GM19455 (cell line): ENCODE data around the gene NAMPT.
"Not testable (repeated sequence)": the region's sequence is repeated elsewhere in the genome, so short reads cannot be mapped to it uniquely, and the experiment has no call there.

ENCODE experiments used
- ATAC-seq: cut with Tn5 transposase; IDR thresholded peaks from one replicate; pipeline ENCODE4 v1.9.1; 2021; ENCODE audit not compliant: unreplicated experiment

NAMPT gene

DNA sequence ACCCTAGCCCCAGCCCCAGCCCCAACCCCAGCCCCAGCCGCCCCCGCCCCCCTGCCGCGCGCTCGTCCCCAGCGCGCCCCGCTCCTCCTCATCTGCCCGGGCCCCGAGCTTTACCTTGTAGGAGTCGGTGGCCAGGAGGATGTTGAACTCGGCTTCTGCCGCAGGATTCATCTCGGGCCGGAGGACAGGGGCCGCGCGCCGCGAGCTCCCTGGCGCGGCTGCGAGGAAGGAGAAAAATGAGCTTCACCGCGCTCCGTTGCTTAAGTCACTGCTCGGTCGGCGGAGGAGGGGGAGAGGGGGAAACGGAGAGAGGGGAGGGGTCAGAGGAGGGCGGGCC is at the start of gene NAMPT:
Gene NAMPT, minus strand, starts transcription at position 270 of the 337 bp plus-strand sequence. Its CDS starts 99 bp downstream, at position 171.
- no peak for ATAC-seq

DNA sequence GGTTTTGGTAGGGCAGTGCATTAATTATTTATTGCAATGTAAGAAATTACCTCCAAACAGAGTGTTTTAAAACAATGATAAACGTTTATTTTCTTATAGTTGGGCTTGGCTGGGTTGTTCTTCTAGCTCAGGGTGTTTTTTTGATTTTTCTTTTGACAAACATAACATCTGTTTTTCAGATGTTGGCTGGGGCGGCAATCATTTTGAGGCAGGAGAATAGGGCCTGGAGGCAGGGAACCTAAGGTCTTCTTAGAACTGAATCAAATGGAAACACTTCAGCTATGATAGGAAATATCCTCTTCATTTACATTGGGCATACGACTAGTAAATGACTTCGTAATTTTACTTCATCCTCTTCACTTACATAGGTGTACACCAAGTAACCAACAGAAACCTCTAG is 47.4 kb upstream of the NAMPT start:
- no peak for ATAC-seq

DNA sequence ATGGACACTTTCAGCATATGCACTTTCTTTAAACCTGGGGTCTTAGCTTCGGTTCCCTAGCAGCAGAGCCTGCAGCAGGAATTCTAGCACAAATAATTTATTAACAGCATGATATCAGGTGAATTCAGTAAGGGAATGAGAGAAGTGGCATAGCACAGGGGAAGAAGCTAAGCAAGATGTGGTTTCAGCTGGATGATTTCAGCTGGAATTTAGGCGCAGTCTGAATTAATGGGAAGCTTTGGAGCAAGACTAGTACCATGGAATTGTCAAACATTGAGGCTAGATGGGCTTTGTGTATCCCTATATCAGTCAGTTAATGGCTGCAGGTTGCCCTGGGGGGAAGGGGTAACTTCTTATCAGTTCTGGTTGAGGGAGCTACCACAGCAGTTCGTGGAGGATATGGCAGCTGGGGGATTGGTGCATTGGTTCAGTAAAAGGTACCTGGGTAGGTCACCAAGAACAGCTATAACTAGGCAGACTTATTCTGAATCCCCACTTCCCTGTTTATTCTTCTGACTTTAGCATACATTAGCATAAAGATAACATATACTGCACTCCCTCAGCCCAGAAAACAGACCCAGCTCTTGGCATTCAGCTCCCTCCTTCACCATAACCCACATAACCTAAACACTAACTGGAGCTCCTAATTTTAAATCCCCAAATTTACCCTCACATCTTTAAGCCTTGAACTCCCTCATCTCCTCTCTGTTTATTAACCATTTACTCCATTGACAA is 46.8 kb upstream of the NAMPT start:
- ATAC-seq: no peak

DNA sequence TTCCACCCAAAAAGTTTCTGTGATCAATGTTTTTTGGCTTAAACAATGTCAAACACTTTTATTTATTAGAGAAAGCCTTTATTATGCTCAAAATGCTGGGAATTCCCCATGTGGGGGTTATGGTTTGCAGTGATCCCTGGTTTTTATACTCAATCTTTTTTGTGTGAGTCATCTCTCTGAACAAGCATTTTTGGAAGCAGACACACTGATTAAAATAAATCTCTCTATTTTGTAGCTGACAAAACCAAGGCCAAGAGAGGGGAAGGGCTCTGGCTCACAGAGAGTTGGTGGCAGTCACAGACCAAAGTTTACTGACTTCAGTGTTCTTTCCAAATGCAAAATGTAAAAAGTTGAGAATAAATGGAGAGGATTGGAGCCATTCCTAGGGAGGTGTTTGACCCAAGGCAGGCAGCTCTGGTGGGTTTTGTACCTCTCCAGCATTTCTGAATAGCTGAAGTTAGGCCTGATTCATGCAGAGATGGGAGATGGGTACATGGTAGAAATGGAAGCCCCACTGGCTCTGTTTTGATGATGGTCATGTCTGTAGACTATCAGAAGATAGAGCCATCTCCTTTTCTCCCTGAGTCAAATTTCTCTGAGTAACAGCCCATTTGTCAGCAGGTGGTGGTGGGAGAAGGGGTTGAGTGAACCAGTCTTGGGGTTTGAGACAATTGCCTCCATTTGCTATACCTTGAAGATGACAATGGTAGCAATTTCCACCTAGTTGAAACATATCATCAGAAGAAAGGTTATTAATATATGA is 45.4 kb upstream of the NAMPT start:
- ATAC-seq: no peak

- ATAC-seq: no peak
Observed at GRCh38 chr7:106329408-106329807, 44.6 kb upstream of the NAMPT start.

GRCh38 chr7:106327538-106328481 is 43.0 kb upstream of the NAMPT start:
- no peak for ATAC-seq

DNA sequence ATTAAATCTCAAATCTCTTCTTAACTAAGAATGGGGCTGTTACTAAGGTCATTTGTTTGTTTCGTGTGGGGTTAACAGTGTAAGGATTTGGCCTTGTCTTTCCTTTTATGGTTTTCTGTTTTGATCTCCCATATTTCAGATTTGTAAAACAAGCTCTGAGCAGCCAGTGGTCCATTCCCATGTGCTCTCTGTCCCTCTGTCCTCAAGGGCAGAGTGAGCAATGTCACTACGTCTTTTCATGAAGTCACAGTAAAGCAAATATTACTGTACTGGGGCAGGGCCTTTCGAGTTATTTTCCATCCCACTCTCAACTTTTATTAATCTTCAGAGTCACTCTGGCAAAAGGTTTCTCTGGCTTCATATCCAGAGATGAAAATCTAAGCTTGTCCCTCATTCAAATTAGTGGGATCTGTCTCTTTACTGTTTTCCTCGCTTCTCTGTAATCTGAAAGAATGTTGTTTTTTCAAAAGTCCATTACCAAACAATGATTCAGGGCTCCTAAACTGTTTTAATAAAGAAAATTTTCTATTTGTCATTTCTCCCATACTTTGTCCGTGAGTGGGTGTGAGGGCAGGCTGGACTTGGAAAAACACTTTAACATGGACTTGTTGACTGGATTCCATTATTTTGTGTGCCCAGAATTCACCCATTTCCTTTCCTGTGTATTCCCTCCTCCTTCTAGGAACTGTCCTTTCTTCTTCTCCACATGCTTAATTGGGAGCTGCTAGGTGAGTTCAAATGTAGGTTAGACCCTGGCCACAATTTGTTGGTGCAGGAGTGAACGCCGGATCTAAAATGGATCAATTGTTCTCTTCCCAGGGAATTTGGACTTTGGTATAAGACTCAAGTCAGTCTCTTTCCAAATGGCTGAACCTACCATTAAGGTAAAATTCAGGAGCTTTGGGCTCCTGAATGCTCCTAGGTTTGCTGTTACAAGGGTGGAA is 42.1 kb upstream of the NAMPT start:
- no peak for ATAC-seq

DNA sequence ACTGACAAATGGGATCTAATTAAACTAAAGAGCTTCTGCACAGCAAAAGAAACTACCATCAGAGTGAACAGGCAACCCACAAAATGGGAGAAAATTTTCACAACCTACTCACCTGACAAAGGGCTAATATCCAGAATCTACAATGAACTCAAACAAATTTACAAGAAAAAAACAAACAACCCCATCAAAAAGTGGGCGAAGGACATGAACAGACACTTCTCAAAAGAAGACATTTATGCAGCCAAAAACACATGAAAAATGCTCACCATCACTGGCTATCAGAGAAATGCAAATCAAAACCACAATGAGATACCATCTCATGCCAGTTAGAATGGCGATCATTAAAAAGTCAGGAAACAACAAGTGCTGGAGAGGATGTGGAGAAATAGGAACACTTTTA is 39.7 kb upstream of the NAMPT start:
- ATAC-seq: not testable (repeated sequence)

DNA sequence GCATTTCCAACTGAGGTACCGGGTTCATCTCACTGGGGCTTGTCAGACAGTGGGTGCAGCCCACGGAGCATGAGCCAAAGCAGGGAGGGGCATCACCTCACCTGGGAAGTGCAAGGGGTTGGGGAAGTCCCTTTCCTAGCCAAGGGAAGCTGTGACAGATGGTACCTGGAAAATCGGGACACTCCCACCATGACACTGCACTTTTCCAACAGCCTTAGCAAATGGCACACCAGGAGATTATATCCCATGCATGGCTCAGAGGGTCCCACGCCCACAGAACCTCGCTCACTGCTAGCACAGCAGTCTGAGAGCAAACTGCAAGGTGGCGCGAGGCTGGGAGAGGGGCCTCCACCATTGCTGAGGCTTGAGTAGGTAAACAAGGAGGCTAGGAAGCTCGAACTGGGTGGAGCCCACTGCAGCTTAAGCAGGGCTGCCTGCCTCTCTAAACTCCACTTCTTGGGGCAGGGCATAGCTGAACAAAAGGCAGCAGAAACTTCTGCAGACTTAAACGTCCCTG is 35.5 kb upstream of the NAMPT start:
- ATAC-seq: not testable (repeated sequence)

DNA sequence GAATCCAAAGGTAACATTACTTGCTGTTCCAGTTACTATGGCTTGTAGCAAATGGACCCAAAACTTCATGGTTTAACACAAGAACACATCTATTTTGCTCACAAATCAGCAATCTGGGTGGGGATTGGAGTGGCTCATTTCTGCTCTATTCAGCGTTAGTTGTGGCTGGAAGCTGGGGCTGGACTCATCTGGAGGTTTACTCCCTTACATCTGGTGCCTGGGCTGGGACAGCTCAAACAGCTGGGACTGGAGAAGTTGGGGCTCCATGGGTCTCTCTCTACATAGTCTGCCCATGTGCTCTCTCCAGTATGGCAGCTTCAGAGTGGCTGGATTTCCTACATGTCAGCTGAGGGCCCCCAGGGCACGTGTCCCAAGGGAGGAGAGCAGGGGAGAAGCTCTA is 33.7 kb upstream of the NAMPT start:
- ATAC-seq: no peak

GRCh38 chr7:106317971-106318370 is 33.2 kb upstream of the NAMPT start:
- ATAC-seq: no peak

GRCh38 chr7:106316947-106317346 is 32.2 kb upstream of the NAMPT start:
- no peak for ATAC-seq

GRCh38 chr7:106314875-106315274 is 30.1 kb upstream of the NAMPT start:
- no peak for ATAC-seq

DNA sequence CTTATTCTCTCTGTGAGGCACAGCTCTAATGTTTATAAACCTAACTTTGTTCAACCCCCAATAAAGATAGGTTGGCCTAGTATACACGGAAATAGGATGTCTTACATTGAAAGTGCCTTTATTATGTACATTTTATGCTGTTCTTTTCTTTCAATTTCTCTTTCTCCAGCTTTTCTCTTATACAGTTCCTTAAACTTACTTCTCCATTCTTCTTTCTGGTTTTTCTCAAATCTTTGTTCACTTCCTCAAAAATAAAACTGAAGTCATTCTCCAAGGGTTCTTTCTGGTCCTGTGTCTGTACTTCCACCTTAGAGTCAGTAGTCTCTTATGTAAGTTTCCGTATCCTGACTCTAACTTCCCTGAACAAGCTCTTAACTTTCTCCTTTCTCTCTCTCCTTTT is 29.2 kb upstream of the NAMPT start:
- ATAC-seq: no peak

- ATAC-seq: no peak
Observed at GRCh38 chr7:106313456-106313901, 28.7 kb upstream of the NAMPT start.

GRCh38 chr7:106312906-106313305 is 28.1 kb upstream of the NAMPT start:
- ATAC-seq: no peak

DNA sequence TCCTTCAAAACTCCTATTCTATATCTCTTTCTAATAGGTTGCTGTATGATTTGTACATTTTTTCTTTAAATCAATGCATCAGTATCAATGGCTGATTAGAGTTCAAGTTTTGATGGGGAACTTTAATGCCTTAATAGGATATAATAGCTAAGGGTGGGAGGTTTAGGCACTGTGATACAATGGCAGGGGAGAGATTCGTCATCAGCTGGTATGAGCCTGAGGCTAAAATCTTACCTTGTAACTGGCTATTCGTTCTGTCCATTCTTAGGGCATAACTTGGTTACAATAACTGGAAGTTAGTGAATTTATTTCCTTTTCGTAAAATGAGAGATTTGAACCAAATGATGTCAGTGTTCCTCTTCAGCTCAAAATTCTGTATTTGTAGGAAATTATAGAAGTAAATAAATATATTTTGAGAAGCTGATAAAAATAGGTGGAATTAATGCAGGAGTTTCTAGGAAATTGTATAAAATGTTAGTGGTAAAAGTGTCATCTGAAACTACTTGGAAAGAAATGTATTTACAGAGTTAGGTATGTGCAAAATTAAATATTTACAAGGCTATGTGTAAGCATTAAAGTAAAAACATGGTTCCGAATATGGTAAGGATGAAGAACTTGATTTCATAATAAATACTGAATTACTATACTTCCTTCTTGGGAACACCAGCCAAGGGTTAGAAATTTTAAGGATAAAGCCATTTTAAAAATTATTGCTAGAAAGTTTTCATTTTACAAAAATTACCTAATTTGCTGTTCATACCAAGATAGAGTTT is 27.5 kb upstream of the NAMPT start:
- ATAC-seq: no peak

DNA sequence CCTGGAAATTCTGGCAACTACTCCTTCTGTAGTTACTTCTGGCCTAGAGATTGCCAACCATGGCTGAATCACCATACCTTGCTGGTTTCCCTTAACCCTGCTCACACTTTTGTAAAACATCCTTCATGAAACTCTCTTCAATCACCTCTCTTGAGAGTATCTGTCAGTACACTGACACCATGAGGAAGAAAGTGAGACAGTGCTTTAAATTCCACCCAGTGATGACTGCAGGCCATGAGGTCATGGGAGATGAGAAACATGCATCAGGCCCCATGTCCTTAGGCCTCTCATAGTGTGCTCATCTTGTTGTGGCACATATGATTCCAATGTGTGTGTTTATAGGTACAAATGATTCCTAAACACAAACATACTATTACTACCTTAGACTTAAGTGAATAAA is 24.6 kb upstream of the NAMPT start:
- ATAC-seq: no peak

DNA sequence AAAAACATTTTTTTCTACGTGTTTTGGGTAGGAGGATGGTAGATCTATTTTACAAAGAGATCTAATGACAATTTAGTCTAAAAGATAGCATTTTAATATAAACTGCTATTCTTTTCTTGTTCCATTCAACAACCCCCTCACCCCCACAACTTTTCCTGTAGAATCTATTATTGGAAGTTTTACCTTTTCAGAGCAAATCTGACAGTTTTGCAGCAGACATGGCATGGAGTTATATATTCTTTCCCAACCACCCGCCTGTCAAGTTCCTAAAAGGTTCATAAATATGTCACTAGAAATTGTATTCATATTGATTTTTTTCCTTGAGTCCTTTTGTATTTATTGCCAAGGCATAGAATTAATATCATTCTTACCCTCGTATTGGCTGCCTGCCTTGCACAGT is 21.5 kb upstream of the NAMPT start:
- no peak for ATAC-seq
